ENCODE measurements around the gene NDUFB11.

DNA sequence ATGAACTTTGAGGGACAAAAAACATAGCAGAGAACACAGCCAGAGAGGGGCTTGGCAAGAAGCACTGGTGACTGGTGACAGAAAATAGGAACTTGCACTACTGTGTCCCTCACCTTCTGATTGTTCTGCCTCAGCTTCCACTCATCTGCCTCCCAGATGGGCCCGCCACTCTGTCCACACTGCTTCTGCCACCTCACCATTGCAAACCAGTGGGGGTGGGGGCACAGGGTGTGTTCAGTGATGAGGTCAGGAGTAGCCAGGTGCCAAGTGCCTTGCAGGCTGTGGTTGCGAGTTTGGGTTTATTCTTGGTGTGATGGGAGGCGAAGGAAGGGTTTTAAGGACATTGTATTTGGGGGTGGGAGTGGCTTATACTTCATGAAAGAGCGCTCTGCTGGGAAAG, 40.0 kb upstream of the NDUFB11 start:
- TF ChIP-seq, protein P1, sequence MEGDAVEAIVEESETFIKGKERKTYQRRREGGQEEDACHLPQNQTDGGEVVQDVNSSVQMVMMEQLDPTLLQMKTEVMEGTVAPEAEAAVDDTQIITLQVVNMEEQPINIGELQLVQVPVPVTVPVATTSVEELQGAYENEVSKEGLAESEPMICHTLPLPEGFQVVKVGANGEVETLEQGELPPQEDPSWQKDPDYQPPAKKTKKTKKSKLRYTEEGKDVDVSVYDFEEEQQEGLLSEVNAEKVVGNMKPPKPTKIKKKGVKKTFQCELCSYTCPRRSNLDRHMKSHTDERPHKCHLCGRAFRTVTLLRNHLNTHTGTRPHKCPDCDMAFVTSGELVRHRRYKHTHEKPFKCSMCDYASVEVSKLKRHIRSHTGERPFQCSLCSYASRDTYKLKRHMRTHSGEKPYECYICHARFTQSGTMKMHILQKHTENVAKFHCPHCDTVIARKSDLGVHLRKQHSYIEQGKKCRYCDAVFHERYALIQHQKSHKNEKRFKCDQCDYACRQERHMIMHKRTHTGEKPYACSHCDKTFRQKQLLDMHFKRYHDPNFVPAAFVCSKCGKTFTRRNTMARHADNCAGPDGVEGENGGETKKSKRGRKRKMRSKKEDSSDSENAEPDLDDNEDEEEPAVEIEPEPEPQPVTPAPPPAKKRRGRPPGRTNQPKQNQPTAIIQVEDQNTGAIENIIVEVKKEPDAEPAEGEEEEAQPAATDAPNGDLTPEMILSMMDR (conservative IDR thresholded peaks at IDR 0.05 in 1 of 2, IDR thresholded peaks at IDR 0.05 in 1 of 2; ENCODE audit: low read depth in 1 of 2, low read length in 2 of 2): no peak
- no peak for TF ChIP-seq EZH2 (IDR thresholded peaks at IDR 0.05; ENCODE audit: low read length, missing control alignments)

Data from fibroblast of lung (primary cell).